ENCODE data around the gene OTUD6A. TPM values are rescaled to one million over a fixed set of nuclear protein-coding genes. Genes with fewer than 3 reads are reported as not detected.
A peak's percentile ranks its signal among the peaks of the same experiment; 100 is the strongest.
"Not testable (repeated sequence)": the region's sequence is repeated elsewhere in the genome, so short reads cannot be mapped to it uniquely, and the experiment has no call there.

OTUD6A gene
- total RNA-seq, 2 donors from 2014 or later, result not detected

GRCh38 chrX:70066646-70067045 lies 4.4 kb downstream of the OTUD6A start:
- no peak overlapping the region for H3K27ac Mint-ChIP-seq
- H3K9me3 Mint-ChIP-seq, result no peaks in the 10 kb centered on the region
- peaks cover 0 to 12% of the 10 kb centered on the region in 2 donors for H3K27me3 Mint-ChIP-seq
- H3K4me1 Mint-ChIP-seq (ENCODE audit: low read depth in 2 of 2), result no peaks in the 10 kb centered on the region
- ATAC-seq (no peak), DNase-seq (ENCODE audit: low spot score) (no peak)
- H3K36me3 Mint-ChIP-seq, result no peaks in the 10 kb centered on the region
- no peak overlapping the region for H3K4me3 Mint-ChIP-seq

- Mint-ChIP-seq H3K27ac (no peak overlapping the region), H3K4me1 (ENCODE audit: low read depth in 2 of 2) (no peaks in the 10 kb centered on the region), H3K9me3 (no peaks in the 10 kb centered on the region), H3K36me3 (no peaks in the 10 kb centered on the region), H3K4me3 (no peak overlapping the region), H3K27me3 (peaks cover 0 to 12% of the 10 kb centered on the region in 2 donors)
- DNase-seq (ENCODE audit: low spot score) (no peak), ATAC-seq (no peak)
Measured at GRCh38 chrX:70079297-70079696, 17.0 kb downstream of the OTUD6A start.

GRCh38 chrX:70079870-70080269 lies 17.6 kb downstream of the OTUD6A start:
- DNase-seq (ENCODE audit: low spot score), result no peak
- ATAC-seq, result no peak
- no peaks in the 10 kb centered on the region for H3K9me3 Mint-ChIP-seq
- H3K27ac Mint-ChIP-seq, result no peak overlapping the region
- no peaks in the 10 kb centered on the region for H3K36me3 Mint-ChIP-seq
- H3K27me3 Mint-ChIP-seq, result peaks cover 0 to 12% of the 10 kb centered on the region in 2 donors
- H3K4me1 Mint-ChIP-seq (ENCODE audit: low read depth in 2 of 2), result no peaks in the 10 kb centered on the region
- no peak overlapping the region for H3K4me3 Mint-ChIP-seq

GRCh38 chrX:70082723-70083122 lies 20.5 kb downstream of the OTUD6A start:
- DNase-seq (ENCODE audit: low spot score) (peak; percentile 25), ATAC-seq (no peak)
- Mint-ChIP-seq H3K9me3 (no peaks in the 10 kb centered on the region), H3K4me1 (ENCODE audit: low read depth in 2 of 2) (no peaks in the 10 kb centered on the region), H3K36me3 (no peaks in the 10 kb centered on the region), H3K27me3 (peaks cover 0 to 12% of the 10 kb centered on the region in 2 donors), H3K27ac (no peak overlapping the region), H3K4me3 (no peak overlapping the region)

GRCh38 chrX:70084592-70085240 lies 22.5 kb downstream of the OTUD6A start:
- no peaks in the 10 kb centered on the region for H3K36me3 Mint-ChIP-seq
- no peak overlapping the region for H3K4me3 Mint-ChIP-seq
- H3K9me3 Mint-ChIP-seq, result no peaks in the 10 kb centered on the region
- H3K27me3 Mint-ChIP-seq, result peaks cover 6 to 9% of the 10 kb centered on the region in 2 donors
- ATAC-seq, result no peak
- H3K4me1 Mint-ChIP-seq (ENCODE audit: low read depth in 2 of 2), result no peaks in the 10 kb centered on the region
- DNase-seq (ENCODE audit: low spot score), result no peak
- no peak overlapping the region for H3K27ac Mint-ChIP-seq

- no peak for ATAC-seq
- no peak for DNase-seq (ENCODE audit: low spot score)
- Mint-ChIP-seq H3K4me3 (no peak overlapping the region), H3K36me3 (no peaks in the 10 kb centered on the region), H3K4me1 (ENCODE audit: low read depth in 2 of 2) (no peaks in the 10 kb centered on the region), H3K9me3 (no peaks in the 10 kb centered on the region), H3K27me3 (peaks cover 7 to 8% of the 10 kb centered on the region in 2 donors), H3K27ac (no peak overlapping the region)
Measured at GRCh38 chrX:70087857-70088630, 25.8 kb downstream of the OTUD6A start.

GRCh38 chrX:70088751-70089150 lies 26.5 kb downstream of the OTUD6A start:
- no peak overlapping the region for H3K27ac Mint-ChIP-seq
- ATAC-seq (no peak), DNase-seq (ENCODE audit: low spot score) (no peak)
- H3K9me3 Mint-ChIP-seq, result no peaks in the 10 kb centered on the region
- no peak overlapping the region for H3K4me3 Mint-ChIP-seq
- H3K4me1 Mint-ChIP-seq (ENCODE audit: low read depth in 2 of 2), result no peaks in the 10 kb centered on the region
- H3K27me3 Mint-ChIP-seq, result peaks cover 8 to 9% of the 10 kb centered on the region in 2 donors
- H3K36me3 Mint-ChIP-seq, result no peaks in the 10 kb centered on the region

- no peaks in the 10 kb centered on the region for H3K4me1 Mint-ChIP-seq (ENCODE audit: low read depth in 2 of 2)
- H3K27me3 Mint-ChIP-seq, result peaks cover 8 to 9% of the 10 kb centered on the region in 2 donors
- no peak overlapping the region for H3K27ac Mint-ChIP-seq
- no peaks in the 10 kb centered on the region for H3K9me3 Mint-ChIP-seq
- DNase-seq (ENCODE audit: low spot score) (no peak), ATAC-seq (no peak)
- H3K36me3 Mint-ChIP-seq, result no peaks in the 10 kb centered on the region
- H3K4me3 Mint-ChIP-seq, result no peak overlapping the region
Measured at GRCh38 chrX:70089604-70090297, 27.5 kb downstream of the OTUD6A start.

- H3K27ac Mint-ChIP-seq, result no peak overlapping the region
- ATAC-seq, result no peak
- H3K36me3 Mint-ChIP-seq, result no peaks in the 10 kb centered on the region
- no peaks in the 10 kb centered on the region for H3K4me1 Mint-ChIP-seq (ENCODE audit: low read depth in 2 of 2)
- H3K9me3 Mint-ChIP-seq, result no peaks in the 10 kb centered on the region
- H3K27me3 Mint-ChIP-seq, result peaks cover 8 to 16% of the 10 kb centered on the region in 2 donors
- H3K4me3 Mint-ChIP-seq, result no peak overlapping the region
- DNase-seq (ENCODE audit: low spot score), result no peak
Measured at GRCh38 chrX:70092247-70092646, 30.0 kb downstream of the OTUD6A start.

GRCh38 chrX:70096052-70096451 lies 33.8 kb downstream of the OTUD6A start:
- DNase-seq (ENCODE audit: low spot score), result no peak
- peaks cover 16 to 25% of the 10 kb centered on the region in 2 donors for H3K27me3 Mint-ChIP-seq
- no peak overlapping the region for H3K27ac Mint-ChIP-seq
- H3K9me3 Mint-ChIP-seq, result no peaks in the 10 kb centered on the region
- no peaks in the 10 kb centered on the region for H3K36me3 Mint-ChIP-seq
- no peak overlapping the region for H3K4me3 Mint-ChIP-seq
- no peaks in the 10 kb centered on the region for H3K4me1 Mint-ChIP-seq (ENCODE audit: low read depth in 2 of 2)
- ATAC-seq, result no peak

- Mint-ChIP-seq H3K4me3 (no peak overlapping the region), H3K27me3 (peaks cover 0 to 4% of the 10 kb centered on the region in 2 donors), H3K9me3 (no peaks in the 10 kb centered on the region), H3K27ac (no peak overlapping the region), H3K4me1 (ENCODE audit: low read depth in 2 of 2) (no peaks in the 10 kb centered on the region), H3K36me3 (no peaks in the 10 kb centered on the region)
- no peak for DNase-seq (ENCODE audit: low spot score)
- ATAC-seq, result no peak
Measured at GRCh38 chrX:70105229-70105628, 43.0 kb downstream of the OTUD6A start.

GRCh38 chrX:70111436-70112026 lies 49.3 kb downstream of the OTUD6A start:
- ATAC-seq; DNase-seq (ENCODE audit: low spot score); H3K27ac Mint-ChIP-seq; H3K4me3 Mint-ChIP-seq; H3K4me1 Mint-ChIP-seq (ENCODE audit: low read depth in 2 of 2); H3K9me3 Mint-ChIP-seq; H3K36me3 Mint-ChIP-seq: not testable (repeated sequence)
- H3K27me3 Mint-ChIP-seq, result peaks cover 0 to 13% of the 10 kb centered on the region in 2 donors
